Bronchial epithelial cell (primary cell): ENCODE data around the gene TOMM5. TPM values are rescaled to one million over a fixed set of nuclear protein-coding genes. Genes with fewer than 3 reads are reported as not detected.

Experiments used
- DNase-seq: peaks from one replicate; pipeline ENCODE4 v3.0.0-alpha.2; 2010; ENCODE audit warnings: low read depth
- FAIRE-seq: peaks from 2 replicates; lab custom pipeline; 2011; peaks lifted over from hg19 to GRCh38; lab: Jason Lieb, UNC
- H3K27me3 ChIP-seq: 2 replicates; pipeline ENCODE4 v1.5.1; 2011; ENCODE audit warnings: low read length; ENCODE audit not compliant: control insufficient read depth, insufficient read depth
- H3K36me3 ChIP-seq: 2 replicates; pipeline ENCODE4 v1.5.1; 2011; ENCODE audit warnings: low read length; ENCODE audit not compliant: control insufficient read depth, insufficient read depth
- H3K4me3 ChIP-seq: 2 replicates; pipeline ENCODE4 v1.5.1; 2011; ENCODE audit warnings: mild to moderate bottlenecking, low read depth, low read length, control low read depth
- CTCF ChIP-seq: IDR thresholded peaks from 2 replicates; pipeline ENCODE4 v1.5.1; 2011; ENCODE audit warnings: mild to moderate bottlenecking, moderate library complexity, low read length, control low read depth, inconsistent platforms; ENCODE audit not compliant: insufficient read depth, severe bottlenecking
- total RNA-seq: library from RNA; depleted of rRNA; stranded (reverse); fragments of >200 nt; gene quantifications from 2 replicates; pipeline ENCODE4 v1.2.1, GENCODE V29; 2014

TOMM5 gene
- total RNA-seq, 1 donor from 2014 or later = 126 TPM

DNA sequence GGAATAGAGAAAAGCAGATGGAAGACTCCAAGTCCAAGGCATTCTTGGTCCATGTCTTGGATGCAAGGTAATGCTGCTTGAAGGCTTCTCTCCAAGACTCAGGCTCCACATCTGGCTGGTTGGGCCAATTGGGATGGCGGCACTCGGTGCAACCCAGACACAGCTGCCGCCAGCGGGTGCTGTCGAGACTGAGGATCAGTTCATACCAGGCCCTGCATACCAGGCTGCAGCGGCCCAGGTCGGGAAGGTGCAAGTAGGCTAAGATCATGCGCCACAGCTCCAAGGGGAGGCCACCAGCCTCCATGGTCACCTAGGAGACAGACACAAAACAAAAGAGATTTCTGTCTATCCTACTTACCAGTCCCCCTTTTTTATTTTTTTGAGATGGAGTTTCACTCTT is 50.9 kb downstream of the TOMM5 start:
- Histone ChIP-seq H3K4me3 (no peak overlapping the region), H3K27me3 (no peaks in the 10 kb centered on the region), H3K36me3 (no peaks in the 10 kb centered on the region)
- FAIRE-seq (no peak), DNase-seq (no peak)
- no peak for TF ChIP-seq CTCF

DNA sequence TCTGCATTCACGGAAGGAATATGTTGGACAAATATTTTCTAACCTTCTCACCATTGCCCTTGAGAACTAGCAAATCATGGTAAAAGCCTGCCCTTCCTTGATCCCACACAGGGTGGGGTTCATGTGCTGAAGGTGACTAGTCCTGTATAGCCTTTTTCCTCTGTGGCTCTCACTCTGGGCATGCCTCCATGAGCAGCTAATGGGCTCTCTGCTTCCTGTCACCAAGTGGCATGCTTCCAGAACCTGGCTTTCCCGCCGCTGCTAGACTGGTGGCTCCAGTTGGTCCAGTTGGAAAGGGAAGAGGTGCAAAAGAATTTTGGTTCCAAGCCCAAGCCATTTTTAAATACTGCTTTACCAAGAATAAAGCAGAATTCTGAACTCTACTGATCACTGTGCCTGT is 51.8 kb downstream of the TOMM5 start:
- Histone ChIP-seq H3K36me3 (peaks cover 3% of the 10 kb centered on the region), H3K4me3 (no peak overlapping the region), H3K27me3 (no peaks in the 10 kb centered on the region)
- FAIRE-seq (no peak), DNase-seq (no peak)
- TF ChIP-seq CTCF = no peak

DNA sequence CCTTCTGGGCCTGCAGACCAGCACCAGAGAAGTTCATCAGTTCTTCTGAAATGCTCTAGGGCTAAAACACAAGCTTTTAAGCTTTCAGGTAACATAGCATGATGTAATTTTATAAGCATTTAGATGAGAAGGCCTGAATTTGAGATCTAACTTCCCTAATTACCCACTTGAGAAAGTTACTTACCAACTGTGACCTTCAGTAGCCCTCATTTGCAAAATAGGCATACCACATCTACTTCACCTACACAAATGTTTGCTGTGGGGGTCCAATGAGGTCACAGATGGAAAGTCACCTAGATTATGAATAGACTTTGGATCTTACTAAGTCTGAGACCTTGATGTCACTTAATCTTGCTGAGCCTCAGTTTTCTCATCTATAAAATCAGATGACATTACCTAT is 52.8 kb downstream of the TOMM5 start:
- Histone ChIP-seq H3K27me3 (no peaks in the 10 kb centered on the region), H3K36me3 (peaks cover 3% of the 10 kb centered on the region), H3K4me3 (no peak overlapping the region)
- FAIRE-seq = no peak
- no peak for TF ChIP-seq CTCF
- DNase-seq = no peak

Other genes starting within 250 kb of the TOMM5 start
- gene GRHPR, start 169.9 kb downstream of the TOMM5 start, total RNA-seq = 79.6 and 91.6 TPM in 2 replicates
- gene ZBTB5, start 127.1 kb downstream of the TOMM5 start, total RNA-seq = 8.2 and 8.6 TPM in 2 replicates
- 15.6 and 38.7 TPM in 2 replicates for gene POLR1E, start 106.6 kb downstream of the TOMM5 start, total RNA-seq
- 3.7 and 5.5 TPM in 2 replicates for gene FBXO10, start 16.2 kb downstream of the TOMM5 start, total RNA-seq
- under 0.01 TPM in 1 of 2 replicates, not detected in the other for gene FRMPD1, start 58.4 kb upstream of the TOMM5 start, total RNA-seq
- gene TRMT10B, start 161.2 kb upstream of the TOMM5 start, total RNA-seq = 3.2 TPM in 2 replicates
- gene EXOSC3, start 192.5 kb upstream of the TOMM5 start, total RNA-seq = 25.8 and 37.0 TPM in 2 replicates
- gene DCAF10, start 208.2 kb upstream of the TOMM5 start, total RNA-seq = 24.7 and 29.5 TPM in 2 replicates